GM18520 (cell line): ENCODE data around the gene NSFL1C.

Experiments
- ATAC-seq: cut with Tn5 transposase; IDR thresholded peaks from one replicate; pipeline ENCODE4 v1.9.1; 2021; ENCODE audit not compliant: unreplicated experiment

Gene NSFL1C

DNA sequence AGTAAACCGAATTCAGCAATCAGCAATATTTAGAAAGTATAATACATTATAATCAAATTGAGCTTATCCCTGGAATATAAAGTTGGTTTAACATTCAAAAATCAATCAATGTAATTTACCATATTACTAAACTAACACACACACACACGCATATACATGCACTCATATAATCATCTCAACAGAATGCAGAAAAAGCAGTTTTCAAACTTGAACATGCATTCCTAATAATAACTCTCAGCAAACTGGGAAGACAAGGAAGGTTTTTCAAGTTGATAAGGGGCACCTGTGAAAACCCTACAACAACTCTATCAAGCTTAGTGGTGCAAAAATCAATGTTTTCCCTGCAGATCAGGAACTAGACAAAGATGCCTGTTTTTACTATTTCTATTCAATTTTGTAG, 19.9 kb upstream of the NSFL1C start:
- no peak for ATAC-seq

DNA sequence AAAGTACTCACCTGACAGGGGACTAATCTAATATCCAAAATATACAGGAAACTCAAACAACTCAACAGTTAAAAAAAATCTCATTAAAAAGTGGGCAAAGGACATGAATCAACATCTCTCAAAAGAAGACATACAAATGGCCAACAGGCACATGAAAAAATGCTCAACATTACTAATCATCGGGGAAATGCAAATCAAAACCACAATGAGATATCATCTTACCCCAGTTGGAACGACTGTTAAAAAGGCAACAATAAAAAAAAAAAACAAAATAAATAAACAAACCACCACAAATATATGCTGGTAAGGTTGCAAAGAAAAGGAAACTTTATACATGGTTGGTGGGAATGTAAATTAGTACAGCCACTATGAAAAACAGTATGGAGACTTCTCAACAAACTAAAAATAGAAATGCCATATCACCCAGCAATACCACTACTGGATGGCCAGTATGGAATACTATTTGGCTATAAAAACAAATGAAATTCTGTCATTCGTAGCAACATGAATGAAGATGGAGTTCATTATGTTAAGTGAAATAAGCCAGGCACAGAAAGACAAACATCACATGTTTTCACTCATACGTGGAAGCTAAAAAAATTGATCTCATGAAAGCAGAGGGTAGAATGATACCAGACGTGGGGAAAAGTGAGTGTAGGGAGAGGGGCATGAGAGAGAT, 17.9 kb upstream of the NSFL1C start:
- no peak for ATAC-seq

GRCh38 chr20:1479831-1480595, 13.4 kb upstream of the NSFL1C start:
- no peak for ATAC-seq

DNA sequence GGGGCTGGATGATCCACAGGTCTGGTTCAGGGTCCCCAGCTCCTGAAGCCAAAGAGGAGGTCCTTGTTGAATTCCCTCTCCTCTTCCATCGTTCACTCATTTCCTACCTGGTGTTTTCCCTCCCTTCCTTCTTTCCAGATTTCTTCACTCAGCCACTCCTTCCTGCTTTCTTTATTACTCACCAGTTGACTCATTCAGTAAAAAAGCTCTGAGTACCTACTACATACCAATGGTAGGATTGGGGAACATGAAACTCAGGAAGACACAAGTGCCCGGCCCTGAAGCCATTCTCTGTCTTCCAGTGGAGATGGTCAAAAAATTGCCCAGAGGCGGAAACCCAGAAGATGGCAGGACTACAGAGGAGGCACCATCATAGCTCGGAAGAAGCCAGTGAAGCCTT, 11.9 kb upstream of the NSFL1C start:
- no peak for ATAC-seq

DNA sequence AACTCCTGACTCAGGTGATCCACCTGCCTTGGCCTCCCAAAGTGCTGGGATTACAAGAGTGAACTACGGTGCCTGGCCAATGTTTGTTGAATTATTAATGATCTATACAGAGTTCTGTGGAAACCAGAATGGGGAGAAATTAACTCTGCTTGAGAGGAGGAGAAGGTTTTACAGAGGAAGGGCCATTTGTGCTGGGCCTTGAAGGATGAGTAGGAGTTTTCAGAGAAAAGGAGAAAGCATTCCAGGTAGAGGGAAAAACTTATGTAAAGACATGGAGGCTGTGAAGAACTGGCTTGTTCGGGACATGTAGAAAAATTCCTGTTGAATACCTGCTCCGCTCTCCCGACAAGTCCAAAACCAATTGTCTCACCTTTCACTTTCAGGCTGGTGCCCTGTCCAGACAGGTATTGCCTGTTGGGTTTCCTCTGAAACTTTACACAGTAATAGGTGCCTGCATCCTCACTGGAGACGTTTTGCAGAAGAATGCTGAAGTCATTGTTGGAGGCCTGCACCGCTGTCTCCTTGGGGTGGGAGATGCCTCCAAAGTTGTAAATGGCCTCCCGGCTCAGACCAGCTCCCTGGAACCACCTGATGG, 11.3 kb upstream of the NSFL1C start:
- ATAC-seq: no peak

GRCh38 chr20:1474817-1475603, 8.4 kb upstream of the NSFL1C start:
- no peak for ATAC-seq

- ATAC-seq: no peak
Measured at GRCh38 chr20:1474325-1474724, 7.7 kb upstream of the NSFL1C start.

- ATAC-seq: no peak
Measured at GRCh38 chr20:1473246-1474220, 6.9 kb upstream of the NSFL1C start.

DNA sequence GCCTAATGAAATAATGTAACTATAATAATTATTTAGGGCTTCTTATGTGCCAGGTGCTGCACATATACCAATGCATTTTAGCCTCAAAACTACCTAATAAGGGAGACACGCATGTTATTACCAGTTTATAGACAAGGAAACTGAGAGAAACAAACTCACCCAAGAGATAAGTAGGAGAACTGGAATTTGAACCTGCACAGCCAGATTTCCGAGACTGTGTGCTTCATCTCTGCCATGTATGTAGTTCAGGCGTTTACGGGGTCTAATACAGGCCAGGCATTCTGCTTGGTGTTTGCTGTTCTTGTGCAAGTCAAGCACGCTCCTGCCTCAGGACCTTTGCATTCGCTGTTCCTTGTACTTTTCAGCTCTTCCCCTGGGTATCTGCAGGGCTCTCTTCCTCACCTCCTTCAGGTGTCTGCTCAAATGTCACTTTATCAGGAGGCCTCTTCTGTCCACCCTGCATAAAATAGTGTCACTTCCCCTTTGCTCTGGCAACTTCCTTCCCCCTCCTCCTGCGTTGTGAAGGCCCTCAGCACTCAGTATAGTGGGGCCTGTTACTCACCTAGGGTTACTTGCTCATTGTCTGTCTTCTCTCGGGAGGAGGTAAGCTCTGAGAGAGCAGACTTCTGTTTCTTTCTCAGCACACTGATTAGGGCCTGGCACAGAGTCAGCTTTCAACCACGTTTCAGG, 6.1 kb upstream of the NSFL1C start:
- no peak for ATAC-seq

- ATAC-seq: no peak
Measured at GRCh38 chr20:1471242-1471641, 4.6 kb upstream of the NSFL1C start.

DNA sequence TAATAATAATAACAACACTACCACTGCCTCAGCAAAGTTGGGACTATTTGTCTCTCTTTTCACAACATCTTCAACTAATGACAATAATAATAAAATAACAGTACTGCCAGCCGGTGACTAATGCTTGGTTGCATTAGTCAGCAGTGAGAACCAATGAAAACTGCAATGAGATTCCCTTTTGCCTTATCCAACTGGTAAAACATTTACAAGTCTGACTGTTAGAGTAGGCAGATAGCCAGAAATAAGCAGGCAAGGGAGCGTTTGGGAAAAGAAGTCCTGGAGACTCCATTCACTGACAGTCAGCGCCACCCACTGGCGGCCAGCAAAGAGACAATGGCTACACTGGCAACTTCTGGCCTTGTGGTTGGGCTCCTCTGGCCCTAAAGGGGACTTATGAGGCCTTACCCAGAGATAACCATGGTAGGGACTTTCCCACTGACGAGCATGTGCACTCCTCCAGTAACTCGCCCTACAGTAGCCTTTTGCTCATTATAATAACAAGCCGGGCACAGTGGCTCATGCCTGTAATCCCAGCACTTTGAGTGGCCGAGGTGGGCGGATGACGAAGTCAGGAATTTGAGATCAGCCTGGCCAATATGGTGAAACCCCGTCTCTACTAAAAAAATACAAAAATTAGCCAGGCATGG, 3.4 kb upstream of the NSFL1C start:
- no peak for ATAC-seq

DNA sequence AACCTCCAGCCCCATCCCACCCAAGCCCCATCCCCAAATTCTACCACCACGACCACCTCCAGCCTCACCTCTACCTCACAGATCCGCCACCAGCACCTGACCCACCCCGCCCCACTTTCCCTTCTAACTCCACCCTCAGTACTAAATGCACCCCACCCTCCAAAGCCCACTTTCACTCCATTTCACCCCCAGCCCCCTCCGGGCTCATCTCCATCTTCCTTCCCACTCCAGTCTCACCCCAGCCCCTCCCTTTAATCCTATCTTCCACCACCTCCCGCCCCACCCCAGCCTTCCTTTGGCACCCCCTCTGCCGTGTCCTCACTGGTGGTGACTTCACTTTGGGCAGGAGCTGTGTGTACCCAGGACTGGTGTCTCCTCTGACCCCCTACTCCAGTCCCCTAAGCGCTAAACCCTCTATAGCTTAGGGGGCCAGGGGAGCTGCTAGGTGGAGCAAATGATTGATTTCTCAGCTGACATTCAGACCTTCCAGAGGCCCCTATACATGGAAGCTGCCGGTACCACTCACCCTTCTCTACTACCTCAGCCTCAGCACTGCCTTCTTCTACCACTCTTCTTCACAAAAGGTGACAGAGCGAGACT, 2.8 kb upstream of the NSFL1C start:
- no peak for ATAC-seq

DNA sequence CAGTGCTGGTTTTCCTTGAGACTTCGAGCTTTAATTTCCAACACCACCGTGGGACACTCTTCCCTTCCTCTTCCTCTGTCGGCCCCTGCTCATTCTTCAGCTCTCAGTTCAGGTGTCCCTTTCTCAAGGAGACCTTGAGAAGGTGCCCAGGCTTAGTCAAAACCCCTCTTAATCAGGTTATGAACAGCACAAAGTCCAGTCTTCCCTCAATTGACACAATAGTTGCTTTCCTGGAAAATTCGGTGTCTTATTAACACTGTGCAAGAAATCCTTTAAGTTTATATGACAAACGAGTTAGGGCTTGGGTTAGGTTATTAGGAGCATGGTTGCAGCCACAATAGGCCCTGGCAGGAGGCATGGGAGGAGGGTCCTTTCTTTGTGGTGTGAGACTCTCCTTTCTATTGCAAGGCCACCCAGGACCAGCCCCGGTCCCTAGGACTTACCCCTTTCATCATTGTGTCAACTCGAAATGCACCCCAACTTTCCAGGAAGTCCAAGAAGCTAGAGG, 1.5 kb upstream of the NSFL1C start:
- no peak for ATAC-seq

- ATAC-seq: no peak
Measured at GRCh38 chr20:1467355-1468116, 887 bp upstream of the NSFL1C start.

- ATAC-seq: no peak
Measured at GRCh38 chr20:1467082-1467354, 369 bp upstream of the NSFL1C start.

DNA sequence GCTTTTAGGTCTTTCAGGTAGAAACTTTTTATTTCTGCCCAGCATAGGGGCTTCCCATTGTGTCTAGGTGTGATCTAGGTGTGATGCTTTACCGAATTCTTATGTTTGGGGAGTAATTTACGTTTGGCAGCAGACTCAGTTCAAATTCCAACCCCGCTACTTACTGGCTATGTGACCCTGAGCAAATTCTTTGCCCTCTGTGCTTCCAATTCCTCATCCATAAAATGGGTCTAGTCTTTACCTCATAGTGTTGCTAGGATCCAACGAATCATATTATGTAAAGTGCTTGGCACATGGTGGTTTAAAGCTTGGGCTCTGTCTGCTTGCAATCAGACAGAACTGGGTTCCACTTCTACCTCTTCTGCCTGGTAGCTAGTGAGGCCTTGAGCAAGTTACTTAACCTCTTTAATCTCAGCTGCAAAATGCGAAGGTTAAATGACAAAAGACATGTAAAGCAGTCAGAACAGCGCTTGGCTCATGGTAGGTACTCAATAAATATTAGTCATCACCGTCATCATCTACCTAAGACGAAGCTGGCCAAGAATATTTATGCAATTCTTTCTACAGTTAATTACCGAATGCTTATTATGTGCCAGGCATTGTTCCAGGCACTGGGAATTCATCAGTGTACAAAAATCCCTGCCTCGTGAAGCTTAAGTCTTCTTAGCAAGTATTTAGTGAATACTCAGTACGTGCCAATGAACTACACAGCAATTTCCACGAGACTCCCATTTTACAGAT, 1.0 kb downstream of the NSFL1C start:
- ATAC-seq: no peak

GRCh38 chr20:1463971-1464570, 2.6 kb downstream of the NSFL1C start:
- no peak for ATAC-seq
